NCI-H2029 (cell line): ENCODE measurements around the gene TBC1D5.

Experiments used
- DNase-seq: peaks from one replicate; lab custom pipeline; 2025; lab: John Stamatoyannopoulos, UW

Gene TBC1D5

DNA sequence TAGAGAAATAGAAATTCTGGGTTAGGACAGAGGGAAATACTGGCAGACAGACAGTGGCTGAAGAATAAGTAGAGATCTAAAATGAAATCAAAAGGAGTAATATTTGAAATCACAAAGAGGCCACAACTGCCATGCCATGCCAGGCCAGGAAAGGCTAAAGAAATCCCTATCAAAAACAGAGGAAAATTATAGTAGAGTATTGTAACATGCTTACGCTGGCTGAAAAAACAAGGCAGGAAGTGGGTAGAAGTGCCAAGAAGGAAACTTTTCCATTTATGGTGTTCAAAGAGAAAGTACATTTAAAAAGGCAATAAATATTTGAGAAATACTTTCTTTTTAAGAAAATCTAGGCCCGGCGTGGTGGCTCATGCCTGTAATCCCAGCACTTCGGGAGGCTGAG, 442.0 kb downstream of the TBC1D5 start:
- no peak for DNase-seq

DNA sequence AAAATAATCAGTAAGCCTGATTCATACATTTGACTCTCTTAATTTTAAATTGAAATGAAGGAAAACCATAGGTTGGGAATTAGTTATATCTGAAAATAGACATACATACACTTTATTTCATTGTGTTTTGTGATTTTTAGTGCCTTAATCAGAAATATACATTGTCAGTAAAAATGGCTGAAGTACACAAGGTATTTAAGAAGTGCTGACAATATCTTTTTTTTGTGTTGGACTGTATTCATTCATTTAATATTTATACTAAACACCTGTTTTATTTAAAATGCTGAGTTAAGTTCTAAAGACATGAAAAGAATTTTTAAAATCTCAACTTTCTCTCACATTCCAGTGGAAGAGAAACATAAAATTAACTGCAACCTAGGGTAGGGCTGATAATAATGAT, 444.4 kb downstream of the TBC1D5 start:
- DNase-seq = no peak

DNA sequence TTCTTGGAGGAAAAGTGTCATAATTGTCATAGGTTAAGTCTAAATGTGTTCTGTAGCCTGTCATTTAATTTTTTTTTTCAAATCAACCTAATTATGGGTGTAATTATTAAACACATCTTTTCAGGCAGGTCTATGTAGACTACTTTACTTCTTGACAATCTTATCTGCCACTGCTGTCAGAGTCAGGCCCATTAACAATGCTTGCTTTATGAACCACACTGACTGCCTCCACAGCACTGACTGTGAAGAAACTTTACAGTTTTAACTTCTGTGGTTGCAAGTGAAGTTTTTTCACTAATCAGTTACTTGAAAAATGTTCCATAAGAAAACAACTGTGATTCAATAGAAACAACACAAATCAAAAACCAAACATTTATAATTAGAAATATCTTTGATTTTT, 449.9 kb downstream of the TBC1D5 start:
- DNase-seq = no peak

DNA sequence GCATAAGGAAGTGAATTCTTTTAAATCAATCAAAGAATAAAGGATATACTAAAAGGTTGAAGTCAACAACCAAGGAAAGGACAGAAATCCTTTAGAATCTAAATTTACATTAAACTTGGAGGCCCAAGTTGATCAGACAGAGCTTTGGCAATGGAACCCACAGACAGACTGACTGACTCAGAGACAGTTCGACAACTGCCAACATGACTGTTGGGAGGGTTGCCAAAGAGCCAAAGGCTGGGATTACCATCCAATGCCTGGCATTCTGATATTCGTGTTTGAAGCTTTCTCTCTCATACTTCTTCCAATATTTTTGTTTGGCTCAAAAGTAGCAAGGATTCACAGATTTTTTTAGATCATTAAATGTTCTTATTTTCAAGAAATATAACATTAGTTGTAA, 451.5 kb downstream of the TBC1D5 start:
- DNase-seq = no peak

DNA sequence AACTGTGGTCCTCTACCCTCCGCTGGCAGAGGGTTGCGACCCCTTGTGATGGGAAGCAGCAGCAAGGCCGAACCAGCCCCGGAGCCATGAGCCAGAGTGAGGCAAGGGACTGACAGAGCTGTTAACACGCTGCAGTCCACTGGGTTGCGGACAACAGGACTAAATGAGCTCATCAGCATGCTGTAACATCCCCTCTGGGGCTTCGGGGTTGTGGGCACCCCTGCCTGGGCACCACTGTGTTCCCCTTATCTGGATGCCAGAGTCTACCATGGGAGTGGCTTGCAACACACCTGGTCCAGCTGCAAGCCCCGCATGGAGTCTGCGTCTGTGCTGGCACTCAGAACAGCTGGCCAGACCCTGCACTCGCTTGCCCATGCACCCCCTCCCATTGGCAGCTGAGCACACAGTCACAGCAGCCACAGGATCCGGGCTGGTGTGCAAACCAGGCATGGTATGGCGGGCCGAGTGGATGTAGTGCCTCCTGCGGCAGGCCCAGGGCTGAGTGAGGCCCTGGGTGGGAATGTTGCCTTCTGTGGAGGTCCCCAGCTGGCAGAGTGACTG, 453.5 kb downstream of the TBC1D5 start:
- no peak for DNase-seq

DNA sequence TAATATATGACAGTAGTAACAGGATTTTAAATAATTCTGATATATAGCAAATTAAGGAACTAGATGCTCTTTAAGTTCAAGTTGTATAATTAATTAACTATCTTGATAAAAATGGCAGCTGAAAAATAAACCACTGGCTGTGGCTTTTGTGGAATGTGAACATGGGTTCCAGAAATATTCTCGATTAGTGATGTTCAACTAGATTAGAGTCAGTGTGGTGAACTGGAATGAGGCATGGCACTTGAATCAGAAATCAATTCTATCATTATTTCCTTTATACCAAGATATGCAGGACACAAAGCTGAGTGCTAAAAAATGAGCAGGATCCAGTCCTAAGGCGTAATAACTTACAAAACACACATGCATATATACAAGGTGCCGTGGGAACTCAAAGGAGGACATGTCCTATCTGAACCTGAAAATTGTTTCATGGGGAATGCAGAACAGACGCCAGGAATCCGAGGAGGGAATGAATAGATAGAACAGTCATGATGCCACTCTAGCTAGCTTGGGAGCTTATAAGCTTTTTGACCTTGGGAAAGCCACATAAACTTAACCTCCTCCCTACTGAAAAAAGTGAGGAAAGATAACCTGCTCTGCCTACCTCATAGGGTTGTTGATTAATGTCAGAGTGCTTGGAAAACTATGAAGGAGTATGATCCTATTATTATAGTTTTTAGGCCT, 455.3 kb downstream of the TBC1D5 start:
- no peak for DNase-seq

DNA sequence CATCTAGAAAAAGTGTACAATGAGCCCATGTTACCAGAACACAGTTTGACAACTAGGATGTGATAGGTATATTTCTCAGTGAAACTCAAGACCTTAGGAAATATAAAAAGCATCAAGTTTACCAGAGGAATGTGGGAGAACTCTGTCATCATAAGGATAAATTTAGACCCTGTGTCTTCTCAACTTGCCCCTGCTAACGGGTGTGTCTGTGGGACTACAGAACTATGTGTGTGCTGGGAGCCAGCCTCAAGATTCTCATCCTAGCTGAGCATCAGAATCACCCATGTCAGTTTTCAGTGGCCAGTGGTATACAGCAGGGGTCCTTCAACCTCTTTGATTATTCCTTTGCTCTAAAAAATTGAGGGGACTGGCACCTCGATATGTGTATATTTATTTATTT, 464.4 kb downstream of the TBC1D5 start:
- no peak for DNase-seq

DNA sequence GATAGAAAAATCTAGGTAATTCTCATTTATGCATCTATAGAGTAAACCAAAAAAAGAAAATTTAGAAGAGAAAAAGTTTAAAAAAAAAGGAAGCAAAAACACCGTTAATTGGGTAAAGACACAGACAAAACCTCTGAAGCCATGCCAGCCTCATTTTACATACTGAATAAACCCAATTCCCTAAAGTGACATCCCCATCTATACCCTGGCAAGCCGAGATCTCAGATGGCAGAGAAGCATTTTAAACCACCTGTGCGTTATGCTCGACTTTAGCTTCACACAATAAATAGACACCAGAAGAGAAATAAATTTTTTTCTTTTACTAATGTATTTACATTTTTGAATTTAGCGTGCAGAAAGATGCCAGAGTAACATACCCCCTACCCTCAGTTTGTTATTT, 475.6 kb downstream of the TBC1D5 start:
- DNase-seq = no peak

DNA sequence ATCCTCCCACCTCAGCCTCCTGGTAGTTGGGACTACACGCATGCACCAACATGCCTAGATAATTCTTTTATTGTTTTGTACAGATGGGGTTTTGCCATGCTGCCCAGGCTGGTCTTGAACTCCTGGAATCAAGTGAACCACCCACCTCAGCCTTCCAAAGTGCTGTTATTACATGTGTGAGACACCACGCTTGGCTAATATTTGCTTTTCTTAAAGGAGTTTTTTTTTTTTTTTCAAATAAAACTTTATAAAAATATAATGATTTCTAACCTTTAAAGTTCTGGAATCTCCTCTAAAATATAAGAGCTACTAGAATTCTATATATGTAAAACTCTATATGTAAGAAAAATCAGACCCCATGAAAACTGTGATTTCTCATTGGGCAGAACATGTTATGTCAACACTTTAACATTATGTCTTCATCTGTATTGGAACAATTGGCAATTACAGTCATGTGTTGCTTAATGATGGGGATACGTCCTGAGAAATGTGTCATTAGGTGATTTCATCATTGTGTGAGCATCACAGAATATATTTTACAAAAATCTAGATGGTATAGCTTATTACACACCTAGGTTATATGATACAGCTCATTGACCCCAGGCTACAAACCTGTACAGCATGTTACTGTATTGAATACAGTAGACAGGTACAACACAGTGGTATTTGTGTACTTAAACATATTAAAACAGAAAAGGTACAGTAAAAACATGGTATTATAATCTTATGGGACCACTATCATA, 480.6 kb downstream of the TBC1D5 start:
- no peak for DNase-seq

DNA sequence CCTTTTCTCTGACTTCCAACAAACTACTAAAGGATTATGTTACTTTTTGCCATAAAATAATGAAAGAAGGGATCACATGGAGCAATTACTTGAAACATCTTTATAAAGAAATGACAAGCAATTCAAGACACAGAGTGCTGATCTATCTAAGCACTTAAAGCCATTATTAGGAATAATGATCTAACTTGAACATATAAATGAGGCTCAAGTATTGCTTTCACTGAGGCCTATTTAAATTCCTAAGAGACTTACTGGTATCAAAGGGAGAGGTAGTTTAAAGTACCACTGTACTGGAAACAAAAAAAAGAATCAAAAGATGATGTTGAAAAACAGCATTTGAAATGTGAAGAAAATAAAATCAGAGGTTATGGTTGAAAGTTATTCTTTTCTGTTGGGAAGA, 482.2 kb downstream of the TBC1D5 start:
- no peak for DNase-seq

DNA sequence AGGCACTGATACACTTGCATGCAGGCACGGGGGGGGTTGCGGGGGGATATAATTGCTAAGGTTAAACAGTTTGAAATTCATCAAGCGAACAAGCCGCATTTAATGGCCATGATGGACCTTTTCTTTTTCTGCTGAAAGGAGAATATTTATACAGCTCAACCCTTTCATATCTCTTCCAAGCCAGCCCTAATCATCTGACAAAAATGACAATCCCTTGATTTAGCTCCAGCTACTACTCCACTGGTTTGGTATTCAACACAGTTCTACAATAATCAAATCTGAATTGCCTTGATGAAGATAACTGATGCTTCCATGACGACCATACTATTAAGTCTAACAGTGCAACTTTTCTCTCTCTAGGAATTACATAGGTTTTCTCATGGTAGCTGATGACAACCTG, 482.7 kb downstream of the TBC1D5 start:
- DNase-seq = no peak

DNA sequence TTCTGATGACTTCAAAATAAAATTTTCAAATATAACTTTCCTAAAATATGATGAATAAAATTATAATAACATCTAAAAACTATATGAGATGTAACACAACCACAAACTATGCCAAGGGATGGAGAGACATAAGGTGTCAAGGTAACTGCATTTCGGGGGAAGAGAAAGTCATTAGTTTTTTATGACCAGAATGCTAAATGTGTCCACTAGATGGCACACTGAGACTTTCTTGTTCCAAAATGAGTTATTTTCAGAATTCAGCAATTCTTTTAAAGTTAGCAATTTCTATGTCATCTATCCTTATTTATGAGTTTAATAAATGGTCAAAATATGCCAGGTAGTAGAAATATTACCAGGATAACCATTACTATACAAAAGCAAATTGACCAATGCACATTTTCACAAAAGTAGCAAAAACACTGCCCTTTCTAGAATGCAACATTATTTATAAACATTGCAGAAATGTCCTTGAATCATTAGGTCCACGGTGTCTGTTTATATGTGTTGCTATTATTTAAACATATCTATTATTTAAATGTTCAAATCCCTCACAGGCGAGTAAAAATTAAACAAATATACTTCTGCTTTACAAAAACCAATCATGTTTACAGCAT, 483.5 kb downstream of the TBC1D5 start:
- DNase-seq = peak; percentile 9

DNA sequence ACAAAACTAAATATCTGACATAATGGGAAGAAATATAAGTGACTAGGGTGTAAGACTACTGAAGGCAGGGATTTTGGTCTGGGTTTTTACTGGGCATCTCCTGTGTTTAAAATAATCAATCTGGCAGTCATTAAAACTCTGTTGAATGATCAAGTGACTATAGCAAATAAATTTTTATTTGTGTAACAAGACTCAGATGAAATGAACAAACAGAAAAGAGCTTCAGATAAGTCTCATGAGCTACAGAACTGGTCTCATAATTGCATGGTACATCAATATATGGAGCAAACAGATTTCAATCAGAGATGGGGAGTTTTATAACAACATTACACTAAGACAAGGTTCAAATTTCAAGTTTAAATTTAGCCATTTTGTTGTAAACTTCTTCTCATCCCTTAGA, 485.2 kb downstream of the TBC1D5 start:
- DNase-seq = no peak

DNA sequence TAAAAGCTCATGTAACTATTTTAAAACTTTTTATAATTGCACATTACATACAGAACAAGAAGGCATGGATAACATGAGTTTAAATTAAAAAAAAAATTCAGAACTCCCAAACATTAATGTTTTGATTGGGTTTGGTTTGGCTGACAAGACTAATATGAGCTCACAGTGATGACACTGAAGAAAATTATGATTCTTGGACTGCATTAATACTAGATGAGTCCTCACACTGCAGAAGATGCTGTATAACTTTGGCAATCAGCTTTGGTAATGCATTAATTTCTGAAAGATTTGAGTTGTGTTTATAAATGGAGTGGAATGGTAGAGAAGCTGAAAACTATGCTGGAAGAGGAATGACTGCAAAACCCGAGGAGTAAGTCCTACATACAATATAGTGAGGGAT, 498.8 kb downstream of the TBC1D5 start:
- DNase-seq = no peak

DNA sequence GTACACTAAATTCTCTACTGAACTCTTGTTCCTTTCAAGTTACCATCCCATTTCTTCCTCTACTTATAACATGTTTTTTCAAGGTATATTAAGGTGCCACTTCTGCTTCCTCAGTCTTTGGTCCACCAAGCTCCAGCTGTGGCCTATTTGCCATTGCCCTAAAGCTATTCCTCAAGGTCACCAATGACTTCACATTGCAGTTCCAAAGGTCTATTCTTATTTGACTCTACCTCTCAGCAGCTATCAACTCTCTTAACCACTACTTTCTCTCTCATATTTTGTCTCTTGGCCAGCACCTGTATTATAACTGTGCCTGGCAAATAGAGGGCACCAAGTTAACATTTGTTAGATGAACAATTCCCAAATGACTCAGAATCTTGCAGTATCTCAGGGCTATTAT, 503.0 kb downstream of the TBC1D5 start:
- DNase-seq = no peak

DNA sequence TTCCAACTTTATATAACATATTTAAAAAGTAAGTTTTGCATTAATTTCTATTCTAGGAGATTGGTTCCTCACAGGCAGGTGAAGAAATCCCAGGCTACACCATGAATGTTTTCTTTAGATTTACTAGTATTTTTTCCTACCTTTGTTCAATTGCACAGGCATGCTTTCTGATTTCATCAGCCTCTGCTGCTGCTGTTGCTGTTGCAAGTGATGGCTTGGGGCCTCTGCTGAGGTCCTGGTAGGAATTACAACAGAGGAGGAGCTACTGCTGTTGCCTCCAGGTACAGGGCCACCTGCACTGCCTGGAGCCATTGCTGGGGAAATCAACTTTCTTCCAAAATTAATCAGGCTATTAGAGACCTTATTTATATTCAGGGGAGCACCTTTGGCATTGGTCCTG, 504.4 kb downstream of the TBC1D5 start:
- no peak for DNase-seq

DNA sequence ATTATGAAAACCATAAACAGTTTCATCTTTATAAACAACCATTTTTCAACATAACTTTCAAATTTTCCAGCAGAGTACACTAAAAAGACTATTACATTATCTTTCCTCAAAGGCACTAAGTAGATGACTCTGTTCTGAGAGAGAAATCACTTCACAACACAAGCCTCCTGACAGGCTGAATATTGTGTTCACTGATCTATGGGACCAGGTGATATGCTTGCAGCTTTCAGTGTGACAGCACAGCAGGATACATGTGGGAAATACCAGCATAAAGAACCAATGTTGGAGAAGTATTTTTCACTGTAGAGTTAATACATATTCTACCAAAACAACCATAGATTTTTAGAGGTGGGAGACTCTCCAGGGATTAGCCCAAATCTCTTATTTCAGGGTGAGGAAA, 507.1 kb downstream of the TBC1D5 start:
- no peak for DNase-seq

DNA sequence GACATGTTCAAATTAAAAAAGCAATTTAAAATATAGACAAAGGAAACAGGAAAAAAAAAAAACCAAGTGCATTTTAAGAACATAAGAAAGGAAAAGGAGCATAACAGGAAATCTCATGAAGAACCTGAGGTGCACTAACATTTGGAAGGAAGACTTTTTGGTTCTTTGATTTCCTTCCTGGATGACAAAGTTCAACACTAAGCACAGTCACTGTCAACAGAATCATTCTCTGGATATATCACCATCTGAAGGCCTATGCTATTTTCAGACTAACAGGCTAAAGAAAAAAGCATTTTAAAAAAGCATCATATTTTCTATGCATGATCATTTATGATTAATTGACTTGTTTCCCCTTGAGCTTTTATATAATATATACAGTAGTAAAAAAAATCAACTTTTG, 508.0 kb downstream of the TBC1D5 start:
- no peak for DNase-seq

DNA sequence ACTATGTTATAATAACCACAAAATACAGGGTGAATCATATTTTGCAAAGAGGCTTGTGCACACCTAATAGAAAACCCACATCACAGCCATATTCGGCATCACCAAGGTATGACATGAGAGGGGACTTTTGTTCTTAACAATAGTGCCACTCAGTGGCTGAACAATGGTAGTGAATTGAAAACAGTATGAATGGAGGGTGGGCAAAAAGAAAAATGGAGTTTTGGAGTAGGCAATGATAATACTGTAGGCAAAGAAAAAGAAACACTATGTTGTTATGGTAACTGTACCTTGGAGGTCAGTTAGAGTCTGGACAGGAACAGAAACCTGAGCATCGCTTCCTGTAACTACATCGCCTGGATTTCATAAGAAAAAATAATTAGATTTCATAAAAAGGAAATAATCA, 509.0 kb downstream of the TBC1D5 start:
- DNase-seq = peak; percentile 79

DNA sequence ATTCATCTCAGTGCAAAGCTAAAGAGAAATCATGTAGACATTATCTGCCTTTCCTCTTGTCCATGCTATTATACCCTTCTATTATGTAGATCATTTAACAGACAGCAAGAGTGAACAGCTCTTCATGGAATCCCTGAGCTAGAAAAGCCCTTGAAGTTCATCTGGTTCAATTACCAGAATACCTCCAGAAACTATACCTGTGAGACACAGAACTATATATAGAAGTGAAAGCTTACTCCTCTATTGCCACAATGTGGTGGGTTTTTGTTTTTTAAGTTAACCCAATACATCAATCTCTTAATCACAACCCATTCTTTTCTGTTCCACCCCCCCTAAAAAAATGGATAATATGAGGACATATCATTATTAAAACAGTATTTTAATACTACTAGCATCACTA, 510.0 kb downstream of the TBC1D5 start:
- DNase-seq = no peak

DNA sequence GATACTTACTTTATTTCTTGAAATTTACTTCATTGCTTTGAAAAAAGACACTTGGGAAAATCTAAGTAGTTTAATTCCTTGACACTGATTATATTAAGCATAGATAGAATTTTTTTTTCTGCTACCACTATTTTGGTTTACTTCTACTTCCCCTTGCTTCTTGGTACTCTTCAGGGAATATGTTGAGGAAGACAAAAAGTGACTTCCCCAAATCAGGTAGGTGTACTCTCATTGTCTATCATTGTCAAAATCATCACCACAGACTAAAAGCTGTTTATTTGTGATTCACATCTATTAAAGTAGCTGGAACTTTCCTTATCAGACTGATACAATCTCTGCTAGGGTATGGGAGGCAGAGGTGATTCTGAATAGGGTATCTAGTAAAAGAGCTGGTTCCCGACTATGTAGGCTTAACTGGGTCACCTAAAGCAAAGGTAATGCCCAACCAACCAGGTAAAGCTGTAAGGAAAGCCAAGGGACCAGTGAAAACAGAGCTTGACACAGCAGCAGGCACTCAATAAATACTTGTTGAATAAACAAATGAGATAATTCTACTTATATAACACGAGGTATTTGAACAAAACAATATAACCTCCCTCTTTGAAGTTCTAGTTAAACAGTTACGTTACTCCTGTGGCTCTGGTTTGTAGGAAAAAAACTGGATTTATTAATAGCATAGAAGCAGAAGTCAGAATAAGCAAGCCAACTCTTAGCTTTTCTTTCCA, 510.7 kb downstream of the TBC1D5 start:
- DNase-seq = peak; percentile 48

DNA sequence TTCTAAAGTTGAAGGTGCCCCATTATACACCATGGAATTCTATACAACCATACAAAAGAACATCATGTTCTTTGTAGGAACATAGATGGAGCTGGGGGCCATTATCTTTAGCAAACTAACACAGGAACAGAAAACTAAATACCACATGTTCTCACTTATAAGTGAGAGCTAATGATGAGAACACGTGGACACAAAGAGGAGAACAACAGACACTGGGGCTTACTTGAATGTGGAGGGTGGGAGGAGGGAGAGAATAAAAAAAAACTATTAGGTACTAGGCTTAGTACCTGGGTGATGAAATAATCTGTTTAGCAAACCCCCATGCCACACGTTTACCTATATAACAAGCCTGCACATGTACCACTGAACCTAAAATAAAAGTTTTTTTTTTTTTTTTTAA, 515.0 kb downstream of the TBC1D5 start:
- no peak for DNase-seq

DNA sequence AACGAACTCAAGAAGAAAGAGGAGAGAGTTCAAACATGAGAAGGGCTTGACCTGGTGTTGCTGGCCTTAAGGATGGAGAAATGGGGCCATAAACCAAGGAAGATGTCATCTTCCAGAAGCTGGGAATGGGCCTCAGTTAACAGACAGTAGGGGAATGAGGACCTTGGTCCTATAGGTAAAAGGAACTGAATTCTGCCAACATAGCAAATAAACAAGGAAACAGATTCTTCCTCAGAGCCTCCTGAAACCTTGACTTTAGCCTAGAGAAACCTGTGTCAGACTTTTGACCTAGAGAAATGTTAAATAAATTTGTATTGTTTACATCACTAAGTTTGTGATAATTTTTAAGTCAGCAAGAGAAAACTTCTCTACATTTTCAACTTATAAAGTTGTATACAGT, 520.9 kb downstream of the TBC1D5 start:
- no peak for DNase-seq
